ENCODE results near the gene CASD1. TPM values are rescaled to one million over a fixed set of nuclear protein-coding genes. Genes with fewer than 3 reads are reported as not detected.

CASD1 gene
- polyA plus RNA-seq, 1 donor from 2014 or later, result 187 TPM

DNA sequence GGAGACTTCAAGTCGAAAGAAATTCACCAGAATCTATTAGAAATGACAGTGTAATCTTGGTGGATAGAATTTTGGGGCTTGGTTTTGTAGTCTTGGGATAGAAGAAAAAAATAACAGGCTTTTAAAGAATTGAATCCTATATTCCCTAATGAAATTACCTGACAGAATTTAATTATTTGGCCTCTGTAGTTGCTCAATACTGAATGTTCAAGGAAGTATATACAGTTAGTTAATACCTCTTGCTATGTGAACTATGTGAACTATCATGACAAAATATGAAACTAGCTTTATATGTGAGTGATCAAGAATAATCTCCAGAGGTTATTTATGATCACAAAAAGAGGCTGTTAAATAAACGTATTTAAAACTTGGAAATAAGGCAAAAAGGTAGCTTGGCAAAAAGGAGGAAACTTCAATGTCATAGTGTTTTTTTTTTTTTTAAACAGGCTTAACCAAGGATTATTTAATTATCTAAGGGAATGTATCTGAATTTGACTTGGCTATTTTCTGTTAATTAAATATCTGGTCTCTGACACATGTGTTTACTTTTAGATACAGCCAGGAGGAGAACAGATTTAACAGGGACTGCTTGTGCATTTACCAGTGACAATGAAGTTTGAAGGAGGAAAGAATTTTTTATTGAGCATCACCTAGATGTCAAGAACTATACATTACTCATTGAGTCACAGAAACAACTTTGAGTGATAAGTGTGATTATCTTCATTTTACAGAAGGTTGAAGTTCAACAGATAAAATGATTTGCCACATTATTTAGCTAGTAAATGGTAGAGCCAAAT is 11.5 kb upstream of the CASD1 start:
- H3K9ac ChIP-seq (ENCODE audit: low read length), result no peak overlapping the region
- no peaks in the 10 kb centered on the region for H3K36me3 ChIP-seq (ENCODE audit: insufficient read depth, low read length)
- H4K20me1 ChIP-seq (ENCODE audit: insufficient read depth), result no peaks in the 10 kb centered on the region
- H3K9me2 ChIP-seq (ENCODE audit: insufficient read depth, low read length), result no peaks in the 10 kb centered on the region
- H3K79me2 ChIP-seq (replicated peaks; ENCODE audit: insufficient read depth, low read length), result no peaks in the 10 kb centered on the region
- no peaks in the 10 kb centered on the region for H3K27me3 ChIP-seq (ENCODE audit: insufficient read depth, low read depth, low read length)
- TF ChIP-seq RAD21 (conservative IDR thresholded peaks at IDR 0.05) (no peak), MXI1 (conservative IDR thresholded peaks at IDR 0.05; ENCODE audit: poor library complexity, severe bottlenecking) (no peak), SMC3 (conservative IDR thresholded peaks at IDR 0.05; ENCODE audit: poor library complexity) (no peak), CTCF (IDR thresholded peaks at IDR 0.05; ENCODE audit: poor library complexity, severe bottlenecking) (no peak), EZH2 (IDR thresholded peaks at IDR 0.05; ENCODE audit: borderline replicate concordance, insufficient read depth, low read length, poor library complexity, severe bottlenecking) (no peak), EP300 (conservative IDR thresholded peaks at IDR 0.05; ENCODE audit: poor library complexity, severe bottlenecking) (no peak), TAF1 (IDR thresholded peaks at IDR 0.05; ENCODE audit: low read depth) (no peak), POLR2AphosphoS5 (IDR thresholded peaks at IDR 0.05) (no peak)
- TF ChIP-seq, protein P1, sequence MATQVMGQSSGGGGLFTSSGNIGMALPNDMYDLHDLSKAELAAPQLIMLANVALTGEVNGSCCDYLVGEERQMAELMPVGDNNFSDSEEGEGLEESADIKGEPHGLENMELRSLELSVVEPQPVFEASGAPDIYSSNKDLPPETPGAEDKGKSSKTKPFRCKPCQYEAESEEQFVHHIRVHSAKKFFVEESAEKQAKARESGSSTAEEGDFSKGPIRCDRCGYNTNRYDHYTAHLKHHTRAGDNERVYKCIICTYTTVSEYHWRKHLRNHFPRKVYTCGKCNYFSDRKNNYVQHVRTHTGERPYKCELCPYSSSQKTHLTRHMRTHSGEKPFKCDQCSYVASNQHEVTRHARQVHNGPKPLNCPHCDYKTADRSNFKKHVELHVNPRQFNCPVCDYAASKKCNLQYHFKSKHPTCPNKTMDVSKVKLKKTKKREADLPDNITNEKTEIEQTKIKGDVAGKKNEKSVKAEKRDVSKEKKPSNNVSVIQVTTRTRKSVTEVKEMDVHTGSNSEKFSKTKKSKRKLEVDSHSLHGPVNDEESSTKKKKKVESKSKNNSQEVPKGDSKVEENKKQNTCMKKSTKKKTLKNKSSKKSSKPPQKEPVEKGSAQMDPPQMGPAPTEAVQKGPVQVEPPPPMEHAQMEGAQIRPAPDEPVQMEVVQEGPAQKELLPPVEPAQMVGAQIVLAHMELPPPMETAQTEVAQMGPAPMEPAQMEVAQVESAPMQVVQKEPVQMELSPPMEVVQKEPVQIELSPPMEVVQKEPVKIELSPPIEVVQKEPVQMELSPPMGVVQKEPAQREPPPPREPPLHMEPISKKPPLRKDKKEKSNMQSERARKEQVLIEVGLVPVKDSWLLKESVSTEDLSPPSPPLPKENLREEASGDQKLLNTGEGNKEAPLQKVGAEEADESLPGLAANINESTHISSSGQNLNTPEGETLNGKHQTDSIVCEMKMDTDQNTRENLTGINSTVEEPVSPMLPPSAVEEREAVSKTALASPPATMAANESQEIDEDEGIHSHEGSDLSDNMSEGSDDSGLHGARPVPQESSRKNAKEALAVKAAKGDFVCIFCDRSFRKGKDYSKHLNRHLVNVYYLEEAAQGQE (IDR thresholded peaks at IDR 0.05; ENCODE audit: borderline replicate concordance), result no peak
- H3K9me3 ChIP-seq (ENCODE audit: low read length), result no peaks in the 10 kb centered on the region
- H3F3A ChIP-seq (ENCODE audit: insufficient read depth, low read length, poor library complexity, severe bottlenecking), result no peaks in the 10 kb centered on the region
- H2AFZ ChIP-seq (ENCODE audit: low read depth, low read length), result no peak overlapping the region
- no peak overlapping the region for H3K4me2 ChIP-seq (ENCODE audit: low read length)
- no peak overlapping the region for H3K4me3 ChIP-seq (ENCODE audit: low read length)
- H3K27ac ChIP-seq (ENCODE audit: low read length), result no peak overlapping the region

DNA sequence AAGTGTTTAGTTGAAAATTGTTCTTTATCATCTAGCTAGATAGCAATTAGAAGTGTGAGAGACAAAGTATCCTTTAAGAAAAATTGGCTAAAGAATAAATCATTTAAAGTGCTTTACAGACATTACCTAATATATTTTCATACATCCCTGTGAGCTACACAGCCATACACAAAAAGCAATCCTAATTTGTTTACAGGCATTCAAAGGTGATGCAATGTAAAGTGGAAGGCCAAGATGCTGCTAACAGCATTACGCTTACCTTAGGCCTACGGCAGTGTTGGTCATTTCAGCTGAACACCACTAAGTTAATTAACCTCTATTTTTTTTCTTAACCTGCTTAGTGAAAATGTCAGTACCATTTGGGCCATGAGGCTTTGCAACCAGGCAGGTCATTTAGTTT is 10.7 kb upstream of the CASD1 start:
- no peak for TF ChIP-seq CTCF (IDR thresholded peaks at IDR 0.05; ENCODE audit: poor library complexity, severe bottlenecking)
- TF ChIP-seq EZH2 (IDR thresholded peaks at IDR 0.05; ENCODE audit: borderline replicate concordance, insufficient read depth, low read length, poor library complexity, severe bottlenecking), result no peak
- H2AFZ ChIP-seq (ENCODE audit: low read depth, low read length), result no peak overlapping the region
- H3K9ac ChIP-seq (ENCODE audit: low read length), result no peak overlapping the region
- no peaks in the 10 kb centered on the region for H3K9me2 ChIP-seq (ENCODE audit: insufficient read depth, low read length)
- no peak overlapping the region for H3K4me2 ChIP-seq (ENCODE audit: low read length)
- no peaks in the 10 kb centered on the region for H3K27me3 ChIP-seq (ENCODE audit: insufficient read depth, low read depth, low read length)
- no peak overlapping the region for H3K4me3 ChIP-seq (ENCODE audit: low read length)
- no peaks in the 10 kb centered on the region for H3K9me3 ChIP-seq (ENCODE audit: low read length)
- no peaks in the 10 kb centered on the region for H3K79me2 ChIP-seq (replicated peaks; ENCODE audit: insufficient read depth, low read length)
- no peaks in the 10 kb centered on the region for H4K20me1 ChIP-seq (ENCODE audit: insufficient read depth)
- no peak overlapping the region for H3K27ac ChIP-seq (ENCODE audit: low read length)
- H3K36me3 ChIP-seq (ENCODE audit: insufficient read depth, low read length), result no peaks in the 10 kb centered on the region
- no peaks in the 10 kb centered on the region for H3F3A ChIP-seq (ENCODE audit: insufficient read depth, low read length, poor library complexity, severe bottlenecking)

Measured in neural cell (in vitro differentiated cells).